Measurements from ENCODE around the gene ELK3. TPM values are rescaled to one million over a fixed set of nuclear protein-coding genes. Genes with fewer than 3 reads are reported as not detected.

The ELK3 gene
- total and polyA plus RNA-seq, 2 of the 13 experiments (the other 11 are each of a cell fraction or from before 2014, with no cell fraction given): 2.9 to 3.2 TPM

- no peaks in the 10 kb centered on the region for H3K9me3 ChIP-seq (ENCODE audit: low read length)
- no peaks in the 10 kb centered on the region for H3K27me3 ChIP-seq (ENCODE audit: control insufficient read depth in 1 of 2, insufficient read depth in 2 of 2, low read length in 2 of 2)
- ChIA-PET POLR2A (interaction anchor here (1.3 kb wide), 1 partner anchor 11 kb away, joined by 3 read pairs; no protein-coding TSS in a partner anchor), CTCF (ENCODE audit: low intra/inter-chr PET ratio, low total read pairs) (no interaction called here)
- H4K20me1 ChIP-seq (ENCODE audit: insufficient read depth, low read length): no peaks in the 10 kb centered on the region
- no peak overlapping the region for H3K4me2 ChIP-seq (ENCODE audit: low read depth, low read length)
- peaks cover 56% of the 10 kb centered on the region for H3K4me1 ChIP-seq (ENCODE audit: insufficient read depth, low read length)
- DNase-seq (ENCODE audit: low spot score) (no peak), ATAC-seq (no peak; the same call in 2 of the 3 replicates), FAIRE-seq (no peak)
- H3K27ac ChIP-seq (ENCODE audit: extremely low read length, insufficient read depth, low read length): peak overlapping the region; percentile 32
- no peak overlapping the region for H3K4me3 ChIP-seq (replicated peaks in 1 of 3; ENCODE audit: insufficient read depth in 1 of 3, low read depth in 2 of 3, low read length in 3 of 3)
- intact Hi-C loops (cut with micrococcal nuclease; ENCODE audit: unreplicated experiment): no loop called here
- 87% methylated on average over 7 of the region's 7 CpGs for WGBS (ENCODE audit: low lambda C conversion rate)
- in situ Hi-C loops (cut with HindIII; ENCODE audit: extremely low pct_ligation_motif_present, low pct_unique_long_range_greater_than_20kb): no loop called here
- 0 out of 5 replicates have a peak, but pooled peaks cover 0 to 2% of the 10 kb centered on the region in 2 experiments for H3K36me3 ChIP-seq (replicated peaks in 1 of 2; ENCODE audit: control insufficient read depth in 1 of 2, insufficient read depth in 2 of 2, low read length in 2 of 2)
- no peak for TF ChIP-seq TFE3 (CRISPR knock-in tag; IDR thresholded peaks at IDR 0.05)
- no peak for TF ChIP-seq ZNF556 (CRISPR knock-in tag; IDR thresholded peaks at IDR 0.05; ENCODE audit: borderline replicate concordance)
- TF ChIP-seq MEIS2 (CRISPR knock-in tag; IDR thresholded peaks at IDR 0.05): no peak
- TF ChIP-seq TERF1 (CRISPR knock-in tag; IDR thresholded peaks at IDR 0.05): no peak
- TF ChIP-seq UBTF (CRISPR knock-in tag; IDR thresholded peaks at IDR 0.05): no peak
- TF ChIP-seq MXD1 (CRISPR knock-in tag; IDR thresholded peaks at IDR 0.05): no peak
- TF ChIP-seq GMEB2 (CRISPR knock-in tag; IDR thresholded peaks at IDR 0.05; ENCODE audit: low read depth): no peak
- TF ChIP-seq ZNF235 (CRISPR knock-in tag; IDR thresholded peaks at IDR 0.05; ENCODE audit: borderline replicate concordance): no peak
- TF ChIP-seq RARG (CRISPR knock-in tag; IDR thresholded peaks at IDR 0.05; ENCODE audit: low read depth): no peak
- TF ChIP-seq GATAD1 (CRISPR knock-in tag; IDR thresholded peaks at IDR 0.05): no peak
- no peak for TF ChIP-seq FOXK2 (IDR thresholded peaks at IDR 0.05)
- no peak for TF ChIP-seq BORCS8-MEF2B (CRISPR knock-in tag; IDR thresholded peaks at IDR 0.05)
- no peak for TF ChIP-seq ZNF251 (CRISPR knock-in tag; IDR thresholded peaks at IDR 0.05)
- TF ChIP-seq GABPB1 (CRISPR knock-in tag; IDR thresholded peaks at IDR 0.05): no peak
- no TSS peak for BruUV-seq (replicated peaks)
- no peaks in the 10 kb centered on the region for H3K79me2 ChIP-seq (ENCODE audit: insufficient read depth, low read length)
- H2AFZ ChIP-seq (ENCODE audit: low read length): no peak overlapping the region
- no peak overlapping the region for H3K9ac ChIP-seq (ENCODE audit: insufficient read depth, low read depth, low read length)
Observed at GRCh38 chr12:96256672-96257361, 62.6 kb downstream of the ELK3 start.

Data from HepG2 (cell line).